GOT3 (cell line): ENCODE results near the gene ERGIC3.
"Not testable (repeated sequence)": the region's sequence is repeated elsewhere in the genome, so short reads cannot be mapped to it uniquely, and the experiment has no call there.

Experiments
- DNase-seq: peaks from one replicate; lab custom pipeline; 2025; ENCODE audit warnings: mixed read lengths; lab: John Stamatoyannopoulos, UW

The ERGIC3 gene

GRCh38 chr20:35518955-35519354, 22.9 kb upstream of the ERGIC3 start:
- no peak for DNase-seq

GRCh38 chr20:35523298-35523888, 18.5 kb upstream of the ERGIC3 start:
- DNase-seq: no peak

- DNase-seq: no peak
These were observed 16.2 kb upstream of the ERGIC3 start for GRCh38 chr20:35525639-35526038.

DNA sequence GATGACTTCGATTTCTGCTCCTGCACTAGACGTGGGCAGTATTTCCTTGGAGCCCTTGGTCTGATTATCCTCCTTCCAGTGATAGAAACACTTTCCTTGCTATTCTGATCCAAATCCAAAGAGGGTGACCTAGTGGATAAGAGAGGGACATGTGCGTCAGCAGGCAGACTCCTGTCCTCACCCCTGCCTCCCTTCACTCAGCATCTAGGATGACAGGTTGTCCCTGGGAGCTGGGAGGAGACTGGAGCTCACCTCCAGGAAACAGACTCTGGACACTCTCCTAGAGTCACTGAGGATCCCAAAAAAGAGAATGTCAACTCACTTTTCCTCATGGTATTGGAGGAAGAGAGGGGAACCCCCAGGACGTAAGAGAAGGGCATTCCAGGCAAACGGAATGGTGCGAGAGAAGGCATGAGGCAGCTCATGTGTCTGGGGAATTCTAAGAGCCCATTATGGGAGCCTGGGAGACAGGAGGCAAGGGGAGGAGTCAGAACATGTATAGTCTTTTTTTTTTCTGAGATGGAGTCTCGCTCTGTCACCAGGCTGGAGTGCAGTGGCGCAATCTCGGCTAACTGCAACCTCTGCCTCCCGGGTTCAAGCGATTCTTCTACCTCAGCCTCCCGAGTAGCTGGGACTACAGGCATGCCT, 14.6 kb upstream of the ERGIC3 start:
- no peak for DNase-seq

DNA sequence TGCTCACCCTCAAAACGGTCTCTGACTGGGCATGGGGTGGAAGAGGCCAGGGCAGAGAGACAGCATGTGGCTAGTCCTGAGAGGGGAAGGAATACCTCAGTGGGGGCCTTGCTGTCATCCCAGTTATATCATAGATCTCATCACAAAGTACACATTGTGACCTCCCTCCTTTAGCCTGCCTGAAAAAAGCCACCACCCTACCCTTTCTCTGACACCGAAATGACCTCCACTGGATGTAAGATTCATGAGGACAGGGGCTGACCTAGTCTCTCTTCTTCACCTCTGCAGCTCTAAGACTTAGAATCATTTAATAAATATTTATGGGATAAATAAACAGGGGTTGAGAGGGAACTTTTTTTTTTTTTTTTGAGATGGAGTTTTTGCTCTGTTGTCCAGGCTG, 12.3 kb upstream of the ERGIC3 start, which contains the start of gene C20orf173:
C20orf173 (minus strand) TSS at position 101 of the 400 bp plus-strand sequence. CDS start 279 bp downstream, outside the sequence.
- DNase-seq: no peak

- DNase-seq: no peak
These were observed 2.1 kb upstream of the ERGIC3 start for GRCh38 chr20:35539756-35540212.

DNA sequence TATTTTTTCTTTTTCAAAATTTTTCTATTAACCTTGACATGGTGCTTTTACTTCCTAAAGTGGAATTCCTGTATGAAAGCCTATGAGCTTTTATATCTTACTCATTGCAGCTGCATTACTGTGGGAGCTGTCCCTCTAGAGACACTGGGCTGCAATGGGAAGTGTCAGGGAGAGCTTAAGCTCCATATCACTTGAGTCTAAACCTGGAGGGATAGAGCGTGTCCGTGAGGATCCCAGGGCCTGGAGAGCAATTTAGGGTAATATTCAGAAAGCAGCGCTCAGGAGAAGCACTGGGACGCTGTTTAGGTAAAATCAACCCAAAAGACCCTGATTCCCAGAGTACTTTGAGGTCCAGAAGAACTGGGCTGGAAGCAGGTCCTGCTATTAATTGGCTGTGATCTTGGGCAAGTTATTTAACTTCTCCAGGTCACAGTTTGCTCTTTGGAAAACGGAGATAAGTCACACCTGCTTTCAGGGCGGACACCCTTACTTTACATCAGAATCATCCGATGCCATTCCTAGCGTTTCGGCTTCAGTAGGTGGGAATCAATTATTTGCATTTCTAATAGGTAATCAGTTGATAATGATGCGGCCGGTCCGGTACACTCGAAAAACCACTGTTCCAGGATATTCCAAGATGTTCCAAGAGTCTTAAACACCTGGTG, 628 bp upstream of the ERGIC3 start:
- DNase-seq: no peak

GRCh38 chr20:35542990-35543389, 1.1 kb downstream of the ERGIC3 start:
- no peak for DNase-seq

GRCh38 chr20:35544436-35544835, 2.6 kb downstream of the ERGIC3 start:
- DNase-seq: no peak

DNA sequence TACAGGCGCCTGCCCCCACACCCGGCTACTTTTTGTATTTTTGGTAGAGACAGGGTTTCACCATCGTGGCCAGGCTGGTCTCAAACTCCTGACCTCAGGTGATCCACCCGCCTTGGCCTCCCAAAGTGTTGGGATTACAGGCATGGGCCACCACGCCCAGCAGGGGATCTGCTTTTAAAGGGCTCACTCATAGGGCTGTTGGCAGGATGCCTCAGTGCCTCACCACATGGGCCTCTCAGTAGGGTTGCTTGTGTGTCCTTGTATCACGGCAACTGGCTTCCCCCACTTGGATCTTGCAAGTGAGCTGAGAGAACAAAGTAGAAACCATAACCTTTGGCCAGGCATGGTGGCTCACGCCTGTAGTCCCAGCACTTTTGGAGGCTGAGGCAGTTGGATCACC, 3.1 kb downstream of the ERGIC3 start:
- DNase-seq: not testable (repeated sequence)

DNA sequence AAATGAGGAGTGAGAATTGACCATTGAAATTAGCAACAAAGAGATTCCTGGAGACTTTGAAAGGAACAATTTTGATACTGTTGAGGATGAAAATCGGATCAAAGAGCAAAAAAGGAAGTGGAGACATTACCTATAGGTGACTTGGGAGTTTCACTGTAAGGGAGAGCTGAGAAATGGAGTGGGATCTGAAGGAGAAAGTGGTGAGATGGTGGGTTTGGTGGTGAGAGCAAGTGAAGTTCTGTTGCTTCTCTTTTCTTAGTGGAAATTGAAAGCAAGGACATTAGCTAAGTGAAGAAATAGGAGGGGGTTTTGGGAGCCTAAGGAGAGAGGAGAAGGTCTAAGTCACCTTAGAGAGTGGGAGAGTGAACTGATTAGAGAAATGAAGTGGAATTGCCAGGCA, 4.2 kb downstream of the ERGIC3 start:
- DNase-seq: no peak

GRCh38 chr20:35547329-35547728, 5.5 kb downstream of the ERGIC3 start:
- no peak for DNase-seq

DNA sequence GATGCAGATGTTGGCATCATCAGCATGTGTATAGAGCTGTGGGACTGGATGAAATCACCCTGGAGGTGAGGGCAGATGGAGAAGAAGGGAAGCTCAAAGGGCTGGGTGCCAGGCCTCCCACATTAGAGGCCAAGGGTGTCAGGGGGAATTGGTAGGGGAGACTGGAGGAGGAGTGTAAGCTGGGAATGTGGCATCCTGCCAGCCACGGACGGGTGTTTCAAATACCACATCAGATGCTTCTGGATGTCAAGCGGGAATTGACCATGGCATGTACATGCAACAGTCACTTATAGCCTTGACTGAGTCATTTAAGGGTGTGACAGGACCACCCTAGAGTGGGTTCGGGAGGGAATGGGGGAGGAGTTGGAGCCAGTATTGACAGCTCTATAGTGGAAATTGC, 9.6 kb downstream of the ERGIC3 start:
- DNase-seq: no peak

- no peak for DNase-seq
These were observed 11.0 kb downstream of the ERGIC3 start for GRCh38 chr20:35552914-35553313.

- DNase-seq: not testable (repeated sequence)
These were observed 13.6 kb downstream of the ERGIC3 start for GRCh38 chr20:35555461-35555860.

- no peak for DNase-seq
These were observed 14.2 kb downstream of the ERGIC3 start for GRCh38 chr20:35555951-35556645.

GRCh38 chr20:35556871-35557270, 15.0 kb downstream of the ERGIC3 start:
- no peak for DNase-seq

- no peak for DNase-seq
These were observed 16.6 kb downstream of the ERGIC3 start for GRCh38 chr20:35558451-35558850.

DNA sequence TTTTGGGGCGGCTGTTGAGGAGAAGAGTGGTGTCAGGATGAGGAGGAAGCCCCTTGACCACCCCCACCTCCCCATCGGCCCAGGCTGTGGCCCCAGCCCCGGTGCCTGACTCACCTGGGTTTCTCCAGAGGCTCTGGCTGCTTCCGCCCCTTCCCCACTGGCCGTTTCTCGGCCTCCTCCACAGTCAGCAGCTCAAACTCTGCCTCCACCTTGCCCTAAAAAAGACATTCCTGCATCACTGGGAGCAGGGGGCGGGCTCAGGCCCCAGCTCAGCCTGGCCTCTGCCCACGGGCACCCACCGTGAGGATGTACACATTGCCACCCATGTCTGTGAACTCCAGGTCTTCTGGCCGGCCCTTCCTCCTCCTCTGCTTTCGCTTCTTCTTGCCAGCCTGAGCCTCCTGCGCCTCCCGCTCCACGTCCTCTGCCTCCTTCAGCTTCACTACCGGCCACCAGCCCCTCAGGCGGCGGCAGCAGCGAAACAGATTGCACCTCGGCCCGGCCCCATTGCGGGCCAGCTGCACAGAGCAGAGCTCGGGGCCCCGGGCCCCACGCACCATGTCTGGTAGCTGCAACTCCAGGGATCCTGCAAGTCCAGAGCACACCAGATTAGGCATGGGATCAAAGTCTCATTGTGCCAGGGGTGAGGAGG, 17.3 kb downstream of the ERGIC3 start:
- no peak for DNase-seq

GRCh38 chr20:35560105-35560511, 18.2 kb downstream of the ERGIC3 start:
- no peak for DNase-seq

- no peak for DNase-seq
These were observed 18.7 kb downstream of the ERGIC3 start for GRCh38 chr20:35560541-35560940.

- DNase-seq: no peak
These were observed 19.4 kb downstream of the ERGIC3 start for GRCh38 chr20:35561268-35561667.
